Lower leg skin (tissue), 3 donors: ENCODE measurements around the gene CHL1.

Experiments
- CTCF ChIP-seq, 3 donors: fragments of 450-650 bp; IDR thresholded peaks; one replicate each; pipeline ENCODE4 v1.5.1; 2016; ENCODE audit warnings: antibody characterized with exemption in 3 of 3, mild to moderate bottlenecking in 3 of 3, moderate library complexity in 2 of 3
- POLR2A ChIP-seq, 2 donors: fragments of 450-650 bp; IDR thresholded peaks; one replicate each; pipeline ENCODE4 v1.6.1; 2016 to 2017; ENCODE audit warnings: antibody characterized with exemption in 2 of 2, mild to moderate bottlenecking in 1 of 2, moderate library complexity in 1 of 2

GRCh38 chr3:414063-414462 is 217.5 kb downstream of the CHL1 start:
- TF ChIP-seq POLR2A (IDR thresholded peaks at IDR 0.05) (no peak), CTCF (IDR thresholded peaks at IDR 0.05) (no peak)
